ENCODE data around the gene KAZN.

The KAZN gene

GRCh38 chr1:14866911-14867612 lies 268.6 kb downstream of the KAZN start:
- no peak for DNase-seq

- DNase-seq: no peak
Observed at GRCh38 chr1:14869187-14869586, 270.7 kb downstream of the KAZN start.

GRCh38 chr1:14871218-14871970 lies 272.9 kb downstream of the KAZN start:
- DNase-seq: no peak

- DNase-seq: no peak
Observed at GRCh38 chr1:14872762-14873161, 274.3 kb downstream of the KAZN start.

DNA sequence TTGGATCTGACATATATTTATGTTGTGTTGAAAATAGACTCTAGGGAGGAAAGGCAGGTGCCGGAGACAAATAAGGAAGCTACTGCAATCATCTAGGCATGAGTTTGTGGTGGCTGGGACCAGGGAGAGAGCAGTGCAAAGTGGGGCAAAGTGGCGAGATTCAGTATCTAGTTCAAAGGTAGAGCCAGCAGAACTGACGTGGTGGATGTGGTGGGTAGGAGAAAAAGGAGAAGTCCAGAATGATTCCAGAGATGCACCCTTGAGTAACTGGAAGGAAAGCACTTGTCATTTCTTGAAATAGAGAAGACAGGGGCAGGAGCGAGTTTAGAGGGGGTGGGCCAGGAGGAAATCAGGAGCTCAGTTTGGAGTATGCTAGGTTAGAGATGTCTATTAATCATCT lies 275.2 kb downstream of the KAZN start:
- no peak for DNase-seq

DNA sequence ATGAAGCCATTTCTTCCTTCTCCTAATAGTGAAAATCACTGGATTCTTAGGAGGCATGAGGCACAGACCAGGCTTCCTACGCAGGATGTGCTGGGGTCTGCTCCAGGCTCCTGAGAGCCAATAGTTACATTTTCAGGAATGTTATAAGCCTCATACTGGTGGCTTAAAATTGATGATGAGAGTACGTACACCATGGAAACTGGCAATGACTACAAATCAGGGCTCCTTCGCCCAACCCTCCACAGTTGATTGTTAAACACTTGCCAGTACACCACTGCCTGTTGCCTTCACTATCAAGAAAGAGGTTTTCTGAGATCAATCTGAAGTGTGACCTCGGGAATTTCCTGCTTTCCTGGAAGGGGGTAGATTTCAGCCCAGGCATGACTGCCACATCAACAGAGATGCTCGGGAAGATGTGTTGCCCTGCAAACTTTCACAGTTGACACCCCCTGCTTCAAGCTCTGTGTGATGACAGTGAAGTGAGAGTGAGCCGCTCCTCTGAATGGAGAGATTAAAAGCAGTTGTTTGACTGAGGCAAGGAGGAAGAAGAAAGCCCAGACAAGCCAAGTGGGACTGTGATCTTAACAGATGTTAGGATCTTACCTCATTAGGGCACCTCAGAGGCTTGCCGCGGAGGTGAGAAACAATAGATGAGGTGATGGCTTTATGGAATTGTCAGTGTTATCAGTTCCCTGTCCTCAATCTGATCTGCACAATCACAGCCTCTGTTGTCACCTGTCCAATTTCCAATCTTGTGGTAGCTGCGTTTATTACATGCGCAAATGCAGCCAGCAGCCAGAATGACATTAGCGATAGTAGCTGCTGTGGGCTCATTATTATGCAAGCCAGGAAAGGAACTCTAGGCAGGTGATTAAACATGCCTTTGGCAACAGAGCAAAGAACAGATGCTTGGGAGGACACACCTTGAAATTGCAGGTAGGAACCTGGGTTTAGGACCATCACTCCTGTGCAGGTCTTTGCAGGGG lies 277.3 kb downstream of the KAZN start:
- DNase-seq: no peak

DNA sequence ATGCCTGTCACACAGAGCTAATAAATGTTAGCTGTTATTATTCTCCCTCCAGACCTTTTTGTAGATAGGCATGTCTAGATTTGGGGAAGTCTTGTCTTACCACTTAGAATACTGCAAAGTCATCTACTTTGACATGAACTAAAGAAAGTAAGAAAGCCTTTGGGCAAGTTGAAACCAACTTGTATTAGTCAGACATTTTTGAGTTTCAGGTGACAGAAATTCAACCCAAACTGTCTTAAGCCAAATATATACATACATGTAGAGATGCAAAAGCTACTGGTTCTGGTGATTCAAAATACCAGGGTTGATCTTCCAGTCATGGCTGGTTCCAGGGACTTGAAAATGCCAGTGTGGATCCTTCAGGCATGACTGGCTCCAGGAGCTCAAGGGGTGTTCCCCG lies 278.3 kb downstream of the KAZN start:
- no peak for DNase-seq

GRCh38 chr1:14877224-14877623 lies 278.7 kb downstream of the KAZN start:
- no peak for DNase-seq

- DNase-seq: no peak
Observed at GRCh38 chr1:14878124-14878523, 279.6 kb downstream of the KAZN start.

DNA sequence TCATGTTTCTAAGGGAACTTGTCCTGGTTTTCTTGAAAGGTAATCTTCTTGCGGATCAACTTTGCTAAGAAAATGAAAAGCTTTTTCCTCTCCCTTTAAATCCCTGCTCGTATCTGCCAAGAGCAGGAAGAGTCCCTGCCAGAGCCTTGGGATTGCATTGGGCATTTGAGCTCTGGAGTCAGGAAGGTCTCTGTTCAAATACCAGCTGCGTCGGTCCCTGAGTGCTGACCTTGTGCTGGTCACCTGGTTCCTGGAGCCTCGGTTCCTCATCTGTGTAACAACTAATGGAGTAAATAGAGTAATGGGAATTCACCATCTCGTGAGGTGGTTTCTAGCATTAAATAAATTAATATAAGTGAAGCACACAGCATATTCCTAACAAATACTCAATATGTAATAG lies 280.5 kb downstream of the KAZN start:
- DNase-seq: no peak

- no peak for DNase-seq
Observed at GRCh38 chr1:14880456-14881316, 282.2 kb downstream of the KAZN start.

GRCh38 chr1:14881775-14882672 lies 283.5 kb downstream of the KAZN start:
- no peak for DNase-seq

DNA sequence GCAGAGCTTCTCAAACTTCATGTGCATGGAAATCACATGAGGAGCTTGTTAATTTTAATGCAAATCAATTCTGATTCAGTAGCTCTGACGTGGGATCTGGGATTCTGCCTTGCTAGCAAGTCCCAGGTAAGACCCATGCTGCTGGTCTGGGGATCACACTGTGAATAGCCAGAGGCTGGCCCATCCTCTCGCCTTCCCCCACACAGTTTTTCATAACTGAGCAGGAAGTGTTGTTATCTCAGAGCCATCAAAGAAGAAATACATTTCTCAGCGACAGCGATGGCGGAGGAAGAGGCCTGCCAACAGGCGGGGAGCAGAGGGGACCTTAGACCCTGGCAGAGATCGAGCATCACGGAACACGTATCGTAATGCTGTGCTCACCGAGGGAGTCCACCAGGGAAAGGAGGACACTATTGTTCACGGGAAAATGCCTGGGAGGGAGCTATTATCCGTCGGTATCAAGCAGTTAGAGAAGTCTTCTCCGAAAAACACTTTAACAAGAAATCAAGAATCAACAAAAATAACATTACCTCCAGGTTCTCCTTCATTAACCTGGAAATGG lies 286.2 kb downstream of the KAZN start:
- no peak for DNase-seq

GRCh38 chr1:14887044-14887566 lies 288.6 kb downstream of the KAZN start:
- no peak for DNase-seq

- no peak for DNase-seq
Observed at GRCh38 chr1:14887764-14888350, 289.4 kb downstream of the KAZN start.

- DNase-seq: no peak
Observed at GRCh38 chr1:14888374-14888773, 289.9 kb downstream of the KAZN start.

GRCh38 chr1:14889825-14890440 lies 291.4 kb downstream of the KAZN start:
- no peak for DNase-seq

- no peak for DNase-seq
Observed at GRCh38 chr1:14891991-14892390, 293.5 kb downstream of the KAZN start.

GRCh38 chr1:14894811-14895560 lies 296.5 kb downstream of the KAZN start:
- no peak for DNase-seq

Measured in effector CD4-positive, alpha-beta T cell (primary cell).